BLaER1 (cell line): ENCODE results near the gene MYH15.

Experiments
- H3K27ac ChIP-seq: shearing (Covaris generic); formaldehyde crosslinking; 2 replicates; pipeline ENCODE4 v1.8.1; 2022
- H3K27me3 ChIP-seq: shearing (Covaris generic); formaldehyde crosslinking; 2 replicates; pipeline ENCODE4 v1.8.1; 2022
- H3K36me3 ChIP-seq: shearing (Covaris generic); formaldehyde crosslinking; 2 replicates; pipeline ENCODE4 v1.8.1; 2022
- H3K4me1 ChIP-seq: shearing (Covaris generic); formaldehyde crosslinking; 2 replicates; pipeline ENCODE4 v1.8.1; 2022
- H3K4me2 ChIP-seq: shearing (Covaris generic); formaldehyde crosslinking; 2 replicates; pipeline ENCODE4 v1.8.1; 2022
- H3K4me3 ChIP-seq: shearing (Covaris generic); formaldehyde crosslinking; 2 replicates; pipeline ENCODE4 v1.8.1; 2022
- H3K9ac ChIP-seq: shearing (Covaris generic); formaldehyde crosslinking; 2 replicates; pipeline ENCODE4 v1.8.1; 2022
- H3K9me3 ChIP-seq: shearing (Covaris generic); formaldehyde crosslinking; 2 replicates; pipeline ENCODE4 v1.8.1; 2022
- H4K20me1 ChIP-seq: shearing (Covaris generic); formaldehyde crosslinking; 2 replicates; pipeline ENCODE4 v1.8.1; 2022
- Cebpa-rat ChIP-seq: shearing (Covaris generic); IDR thresholded peaks from 2 replicates; pipeline ENCODE4 v1.8.1; 2022

MYH15 gene

DNA sequence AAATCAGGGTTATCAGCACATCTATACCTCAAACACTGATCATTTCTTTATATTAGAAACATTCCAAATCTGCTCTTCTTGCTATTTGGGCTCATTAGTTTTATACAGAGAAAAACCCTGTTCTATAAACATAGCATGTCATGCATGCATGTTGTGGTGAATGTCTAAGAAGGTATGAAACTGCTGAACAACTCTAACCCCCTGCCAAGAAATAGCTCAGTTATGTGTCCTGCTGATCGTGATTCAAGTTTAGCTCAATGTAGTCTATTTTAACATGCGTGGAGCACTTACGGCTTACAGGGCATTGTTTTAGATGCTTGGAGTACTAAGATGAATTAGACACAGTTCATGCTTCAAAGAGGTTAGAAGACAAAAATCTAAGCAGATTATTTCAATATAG, 35.8 kb downstream of the MYH15 start:
- no peaks in the 10 kb centered on the region for H3K9me3 ChIP-seq
- H3K4me3 ChIP-seq, result no peak overlapping the region
- H3K9ac ChIP-seq, result no peak overlapping the region

DNA sequence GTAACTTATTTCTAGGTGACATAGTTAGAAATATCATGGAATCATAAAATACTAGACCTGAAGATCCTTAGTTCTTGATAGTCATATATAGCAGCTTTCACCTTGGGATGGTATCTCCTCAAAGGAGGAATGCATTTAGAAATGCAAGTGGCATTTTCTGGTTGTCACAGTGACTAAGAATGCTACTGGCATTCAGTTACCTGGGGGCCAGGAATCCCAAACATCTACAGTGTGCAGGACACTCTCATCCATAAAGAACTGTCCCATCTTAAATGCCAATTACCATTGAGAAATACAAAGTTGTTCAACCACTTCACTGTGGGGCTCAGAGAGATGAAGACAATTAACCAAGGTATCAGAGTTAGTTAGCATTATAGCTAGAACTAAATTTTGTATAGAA, 36.7 kb downstream of the MYH15 start:
- TF ChIP-seq Cebpa-rat, result no peak
- Histone ChIP-seq H3K27ac (no peak overlapping the region), H3K9me3 (no peaks in the 10 kb centered on the region), H3K27me3 (no peaks in the 10 kb centered on the region), H3K9ac (no peak overlapping the region), H4K20me1 (no peaks in the 10 kb centered on the region), H3K4me1 (no peaks in the 10 kb centered on the region), H3K4me2 (no peak overlapping the region), H3K4me3 (no peak overlapping the region), H3K36me3 (no peaks in the 10 kb centered on the region)

More for the DNA sequence above, 35.8 kb downstream of the MYH15 start:
- no peaks in the 10 kb centered on the region for H3K36me3 ChIP-seq
- no peaks in the 10 kb centered on the region for H3K27me3 ChIP-seq
- H3K4me1 ChIP-seq, result no peaks in the 10 kb centered on the region
- TF ChIP-seq Cebpa-rat, result no peak
- H3K27ac ChIP-seq, result no peak overlapping the region
- H3K4me2 ChIP-seq, result no peak overlapping the region
- H4K20me1 ChIP-seq, result no peaks in the 10 kb centered on the region

DNA sequence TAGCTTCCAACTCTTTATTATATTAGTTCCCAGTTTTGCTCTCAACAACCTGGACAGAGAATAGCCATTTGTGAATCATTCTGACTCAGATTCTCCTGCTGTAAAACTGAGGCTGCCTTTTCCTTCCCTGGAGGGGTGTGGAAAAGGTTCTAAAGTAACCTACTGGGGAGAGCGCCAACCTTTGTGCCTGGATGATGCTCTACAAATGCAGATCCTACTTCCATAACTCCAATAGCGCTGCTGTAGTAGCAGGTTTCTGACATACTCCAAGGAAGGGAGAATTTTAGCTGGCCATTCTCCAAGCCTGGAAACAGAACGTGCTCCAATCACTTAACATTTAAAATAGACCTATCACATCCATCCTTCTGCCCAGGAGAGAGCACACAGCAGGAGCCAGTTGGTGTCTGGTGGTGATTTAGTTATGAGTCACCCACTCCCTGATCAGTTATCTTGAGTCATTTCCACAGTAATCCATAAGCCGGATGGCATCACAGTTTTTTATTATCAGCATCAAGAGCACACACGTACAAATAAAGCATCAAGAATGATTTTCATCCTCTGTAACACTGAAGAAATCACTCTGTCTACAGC, 38.3 kb downstream of the MYH15 start:
- no peak overlapping the region for H3K4me2 ChIP-seq
- H4K20me1 ChIP-seq, result no peaks in the 10 kb centered on the region
- no peak overlapping the region for H3K27ac ChIP-seq
- no peaks in the 10 kb centered on the region for H3K9me3 ChIP-seq
- H3K36me3 ChIP-seq, result no peaks in the 10 kb centered on the region
- H3K4me3 ChIP-seq, result no peak overlapping the region
- no peaks in the 10 kb centered on the region for H3K27me3 ChIP-seq
- no peaks in the 10 kb centered on the region for H3K4me1 ChIP-seq
- TF ChIP-seq Cebpa-rat, result no peak
- H3K9ac ChIP-seq, result no peak overlapping the region

DNA sequence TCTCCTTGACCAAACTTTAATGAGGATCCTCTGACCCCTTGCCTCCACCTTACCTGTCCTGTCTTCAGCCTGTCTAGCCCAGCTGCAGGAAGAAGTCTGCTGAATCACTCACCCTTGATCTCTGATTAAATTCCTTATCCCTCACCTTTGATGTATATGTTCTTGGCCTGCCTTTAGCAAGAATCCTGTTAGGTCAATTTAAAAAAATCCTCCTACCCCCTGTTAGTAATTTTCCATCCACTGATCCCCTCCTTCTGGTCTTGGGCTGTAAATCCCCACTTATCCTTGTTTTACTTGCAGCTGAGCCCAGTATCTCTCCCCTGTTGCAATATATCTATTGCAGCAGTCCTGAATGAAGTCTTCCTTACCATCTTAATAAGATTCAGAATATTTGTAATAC, 39.0 kb downstream of the MYH15 start:
- Histone ChIP-seq H3K9ac (no peak overlapping the region), H3K36me3 (no peaks in the 10 kb centered on the region), H3K27ac (no peak overlapping the region), H3K4me1 (no peaks in the 10 kb centered on the region), H3K4me3 (no peak overlapping the region), H3K4me2 (no peak overlapping the region), H3K27me3 (no peaks in the 10 kb centered on the region), H3K9me3 (no peaks in the 10 kb centered on the region), H4K20me1 (no peaks in the 10 kb centered on the region)
- no peak for TF ChIP-seq Cebpa-rat

DNA sequence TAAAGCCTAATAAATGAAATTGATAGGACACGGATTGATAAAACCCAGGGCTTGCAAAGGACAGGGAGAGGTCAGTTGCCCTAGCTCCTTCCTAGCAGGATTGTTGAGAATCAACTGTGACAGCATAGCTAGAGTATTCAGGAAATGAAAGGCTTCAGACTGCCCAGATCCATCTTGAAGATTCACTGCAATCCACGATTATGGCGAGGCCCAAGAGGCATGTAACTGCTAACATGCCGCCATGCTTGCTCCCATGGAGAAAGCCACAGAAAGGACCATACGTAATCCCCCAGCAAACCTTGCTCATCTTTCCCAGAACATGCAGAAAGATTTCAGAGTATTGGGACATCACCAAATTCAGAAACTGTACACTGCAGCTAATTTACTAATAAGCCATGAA, 41.3 kb downstream of the MYH15 start:
- Histone ChIP-seq H3K36me3 (no peaks in the 10 kb centered on the region), H3K27ac (no peak overlapping the region), H3K4me3 (no peak overlapping the region), H3K9me3 (no peaks in the 10 kb centered on the region), H3K9ac (no peak overlapping the region), H3K4me1 (no peaks in the 10 kb centered on the region), H3K4me2 (no peak overlapping the region), H4K20me1 (no peaks in the 10 kb centered on the region), H3K27me3 (no peaks in the 10 kb centered on the region)
- no peak for TF ChIP-seq Cebpa-rat

DNA sequence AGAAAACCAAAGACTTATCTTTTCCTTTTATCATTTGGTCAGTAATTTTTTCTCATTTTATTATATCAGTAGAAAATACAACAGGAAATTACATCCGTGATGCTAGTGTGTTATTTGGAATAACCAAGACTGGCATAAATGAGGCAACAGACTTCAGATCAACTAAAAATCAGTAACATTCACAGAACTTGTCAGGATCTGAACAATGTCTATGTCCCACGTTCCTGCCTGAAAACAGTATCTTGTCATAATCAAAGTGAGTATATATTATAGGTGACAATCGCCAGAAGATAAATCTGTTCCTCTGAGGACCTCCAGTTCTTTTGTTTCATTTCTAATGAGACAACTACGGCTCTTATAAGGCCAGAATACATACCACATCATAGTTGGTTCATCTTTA, 41.8 kb downstream of the MYH15 start:
- Histone ChIP-seq H3K9me3 (no peaks in the 10 kb centered on the region), H3K9ac (no peak overlapping the region), H3K4me2 (no peak overlapping the region), H4K20me1 (no peaks in the 10 kb centered on the region), H3K36me3 (no peaks in the 10 kb centered on the region), H3K27ac (no peak overlapping the region), H3K27me3 (no peaks in the 10 kb centered on the region), H3K4me1 (no peaks in the 10 kb centered on the region), H3K4me3 (no peak overlapping the region)
- no peak for TF ChIP-seq Cebpa-rat

DNA sequence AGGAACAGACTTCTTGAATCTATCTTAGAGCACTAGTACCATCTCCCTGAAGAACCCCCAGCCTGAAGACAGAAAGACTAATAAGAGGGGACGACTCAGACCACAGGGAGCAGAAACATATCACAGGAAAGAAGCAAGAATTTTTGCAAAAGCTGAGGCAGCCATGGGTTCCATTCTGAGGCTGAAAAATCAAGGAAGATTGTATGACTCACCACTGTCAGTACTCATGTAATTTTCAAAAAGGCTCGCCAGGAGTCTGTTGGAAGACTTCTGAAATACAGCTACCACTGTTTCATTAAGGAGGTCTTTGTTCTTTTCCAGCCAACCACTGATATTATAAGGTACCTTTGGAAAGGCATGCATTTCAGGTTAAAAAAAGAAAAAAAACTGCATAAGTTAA, 47.5 kb downstream of the MYH15 start:
- TF ChIP-seq Cebpa-rat, result no peak

DNA sequence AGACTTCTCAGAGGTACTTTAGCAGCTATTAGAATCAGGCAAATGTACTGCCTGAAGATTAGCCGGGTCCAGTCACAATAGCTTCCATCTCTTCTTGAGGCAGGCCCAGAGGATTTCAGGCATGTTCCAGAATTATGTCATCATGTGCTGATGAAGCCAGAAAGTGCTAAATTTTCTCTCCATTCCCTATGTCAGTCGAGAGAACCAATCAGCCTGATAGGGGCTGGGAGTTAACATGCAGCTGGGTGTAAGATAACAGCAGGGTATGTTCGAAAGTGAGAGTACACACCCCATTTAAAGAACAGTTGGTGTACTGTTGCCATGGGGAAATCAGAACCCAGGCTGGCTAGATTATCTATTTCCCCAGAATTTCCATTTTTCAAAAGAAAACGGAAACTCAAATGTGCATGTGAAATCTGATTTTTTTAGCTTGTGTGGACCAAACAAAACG, 48.7 kb downstream of the MYH15 start:
- no peaks in the 10 kb centered on the region for H3K9me3 ChIP-seq
- H3K4me2 ChIP-seq, result no peak overlapping the region
- no peaks in the 10 kb centered on the region for H4K20me1 ChIP-seq
- H3K27me3 ChIP-seq, result no peaks in the 10 kb centered on the region
- no peak for TF ChIP-seq Cebpa-rat
- no peaks in the 10 kb centered on the region for H3K36me3 ChIP-seq
- no peak overlapping the region for H3K9ac ChIP-seq
- no peak overlapping the region for H3K27ac ChIP-seq
- H3K4me1 ChIP-seq, result no peaks in the 10 kb centered on the region
- no peak overlapping the region for H3K4me3 ChIP-seq

More for the DNA sequence above, 47.5 kb downstream of the MYH15 start:
- Histone ChIP-seq H3K27ac (no peak overlapping the region), H4K20me1 (no peaks in the 10 kb centered on the region), H3K4me2 (no peak overlapping the region), H3K4me1 (no peaks in the 10 kb centered on the region), H3K9me3 (no peaks in the 10 kb centered on the region), H3K27me3 (no peaks in the 10 kb centered on the region), H3K36me3 (no peaks in the 10 kb centered on the region), H3K9ac (no peak overlapping the region), H3K4me3 (no peak overlapping the region)

DNA sequence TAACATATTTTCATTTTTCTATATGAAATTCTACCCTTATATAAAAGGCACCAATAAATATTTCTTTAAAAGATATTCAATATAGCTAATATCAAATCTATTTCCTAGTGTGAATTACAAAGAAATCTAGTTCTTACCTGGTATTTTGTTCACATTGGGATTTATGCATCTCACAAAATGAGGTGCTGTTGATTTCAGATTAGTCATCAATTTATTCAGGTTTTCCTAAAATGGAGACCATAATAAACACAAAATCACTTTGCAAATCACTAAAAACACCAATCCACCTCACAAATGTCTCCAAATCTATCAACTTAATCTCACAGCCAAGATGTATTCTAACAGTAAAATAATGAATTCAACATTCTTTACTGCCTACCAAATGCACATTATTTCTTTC, 51.2 kb downstream of the MYH15 start:
- no peak for TF ChIP-seq Cebpa-rat
- Histone ChIP-seq H3K27ac (no peak overlapping the region), H3K4me2 (no peak overlapping the region), H4K20me1 (no peaks in the 10 kb centered on the region), H3K9me3 (peaks cover 4% of the 10 kb centered on the region; the same call in 1 of the 2 replicates), H3K36me3 (no peaks in the 10 kb centered on the region), H3K27me3 (no peaks in the 10 kb centered on the region), H3K4me1 (no peaks in the 10 kb centered on the region), H3K9ac (no peak overlapping the region), H3K4me3 (no peak overlapping the region)

DNA sequence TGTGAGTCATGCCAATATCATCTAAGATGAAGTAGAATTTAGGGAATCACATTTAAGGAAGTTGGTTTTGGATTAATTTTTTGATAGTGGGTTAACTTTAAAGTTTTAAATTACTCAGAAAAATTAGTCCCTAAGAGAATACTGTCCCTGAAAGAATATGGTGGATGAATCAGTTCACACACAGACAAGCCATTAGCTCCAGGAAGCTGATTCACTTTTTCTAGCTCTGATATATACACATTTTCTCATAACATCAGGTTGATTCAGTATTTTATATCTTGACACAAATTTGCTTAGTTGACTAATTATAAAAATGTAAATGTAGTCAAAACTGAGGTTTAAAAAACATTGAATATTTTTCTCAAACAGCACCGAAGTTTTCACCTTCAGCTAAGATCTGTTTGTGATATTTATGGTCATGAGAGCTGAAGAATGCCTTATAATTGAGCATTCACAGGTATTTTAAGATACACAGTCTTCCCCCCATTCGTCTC, 55.1 kb downstream of the MYH15 start:
- no peaks in the 10 kb centered on the region for H3K4me1 ChIP-seq
- no peak overlapping the region for H3K4me2 ChIP-seq
- no peak for TF ChIP-seq Cebpa-rat
- H3K4me3 ChIP-seq, result no peak overlapping the region
- H3K9ac ChIP-seq, result no peak overlapping the region
- no peak overlapping the region for H3K27ac ChIP-seq
- H3K9me3 ChIP-seq, result peaks cover 4% of the 10 kb centered on the region; the same call in 1 of the 2 replicates
- no peaks in the 10 kb centered on the region for H4K20me1 ChIP-seq
- no peaks in the 10 kb centered on the region for H3K36me3 ChIP-seq
- no peaks in the 10 kb centered on the region for H3K27me3 ChIP-seq

DNA sequence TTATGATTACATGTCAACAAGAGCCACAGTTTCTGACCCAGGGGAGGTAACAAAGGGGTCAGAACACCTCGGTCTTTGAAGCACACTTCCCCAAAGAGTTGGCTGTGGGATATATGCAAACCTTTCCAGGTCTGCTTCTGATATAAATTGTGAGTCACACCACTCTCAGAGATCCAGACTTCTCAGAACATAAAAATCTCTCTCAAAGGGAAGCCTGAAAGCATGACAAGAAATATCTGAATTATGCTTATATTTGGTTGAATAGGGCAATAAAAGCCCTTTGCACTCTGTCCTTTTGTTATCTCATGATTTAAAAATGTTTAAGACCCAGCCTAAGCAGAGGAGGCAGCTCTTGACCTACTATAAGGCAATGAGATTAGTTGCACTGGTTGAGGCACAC, 56.8 kb downstream of the MYH15 start:
- Histone ChIP-seq H3K9ac (no peak overlapping the region), H3K9me3 (peaks cover 4% of the 10 kb centered on the region; the same call in 1 of the 2 replicates), H3K27me3 (no peaks in the 10 kb centered on the region), H3K4me3 (no peak overlapping the region), H3K4me2 (no peak overlapping the region), H3K36me3 (no peaks in the 10 kb centered on the region), H3K27ac (no peak overlapping the region), H3K4me1 (no peaks in the 10 kb centered on the region), H4K20me1 (no peaks in the 10 kb centered on the region)
- no peak for TF ChIP-seq Cebpa-rat
